Right hindlimb (tissue), 1 donor: Measurements from ENCODE around the gene ZDHHC5.
A peak's percentile ranks its signal among the peaks of the same experiment; 100 is the strongest.
"Not testable (repeated sequence)": the region's sequence is repeated elsewhere in the genome, so short reads cannot be mapped to it uniquely, and the experiment has no call there.

Experiments
- DNase-seq: peaks from one replicate; pipeline ENCODE4 v3.0.0-alpha.2; 2018

The ZDHHC5 gene

DNA sequence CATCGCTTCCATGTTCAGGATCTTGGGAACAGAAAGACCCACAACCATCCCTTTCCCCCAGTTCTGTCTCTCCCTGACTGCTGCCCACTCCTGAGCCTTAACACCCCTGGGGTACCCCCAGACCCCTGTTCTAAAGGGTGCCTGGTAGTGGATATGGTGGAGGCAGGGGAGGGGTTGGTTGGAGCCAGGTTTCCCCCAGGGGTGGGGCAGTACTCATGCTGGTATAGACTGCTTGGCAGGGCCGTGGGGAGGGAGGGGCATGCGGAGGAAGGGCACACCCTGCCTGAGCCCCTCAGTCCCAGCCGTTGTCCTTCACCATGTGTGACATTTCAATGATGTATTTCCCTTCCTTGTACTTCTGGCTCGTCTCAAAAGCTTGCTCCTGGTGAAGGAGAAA, 22.2 kb upstream of the ZDHHC5 start:
- DNase-seq: no peak

DNA sequence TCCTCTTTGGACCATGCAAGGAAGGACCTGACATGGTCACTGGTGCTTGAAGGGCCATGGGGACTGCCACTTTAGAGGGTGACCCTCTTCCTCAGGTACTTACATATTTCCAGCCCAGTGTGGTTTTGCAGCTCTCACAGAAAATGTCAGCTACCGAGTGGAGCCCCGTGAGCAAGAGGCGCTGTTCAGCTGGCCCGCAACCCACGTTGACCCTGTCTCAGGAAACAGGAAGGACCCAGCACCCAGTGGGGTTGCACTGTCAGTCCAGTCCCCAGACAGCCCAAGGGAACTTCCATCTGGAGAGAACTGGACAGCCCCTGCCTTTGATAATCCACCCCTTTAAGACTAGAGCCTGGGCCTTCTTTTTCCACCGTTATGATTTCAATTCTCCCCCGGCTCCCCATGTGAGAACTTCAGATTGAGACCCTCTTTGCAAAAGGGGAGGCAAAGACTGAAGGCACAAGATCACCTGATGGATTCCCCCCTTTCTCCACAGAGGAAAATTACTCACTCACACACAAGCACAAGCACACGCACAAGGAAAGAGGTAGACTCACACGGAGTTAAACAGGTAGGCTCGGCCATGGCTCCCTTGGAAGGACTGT, 21.6 kb upstream of the ZDHHC5 start:
- DNase-seq: no peak

DNA sequence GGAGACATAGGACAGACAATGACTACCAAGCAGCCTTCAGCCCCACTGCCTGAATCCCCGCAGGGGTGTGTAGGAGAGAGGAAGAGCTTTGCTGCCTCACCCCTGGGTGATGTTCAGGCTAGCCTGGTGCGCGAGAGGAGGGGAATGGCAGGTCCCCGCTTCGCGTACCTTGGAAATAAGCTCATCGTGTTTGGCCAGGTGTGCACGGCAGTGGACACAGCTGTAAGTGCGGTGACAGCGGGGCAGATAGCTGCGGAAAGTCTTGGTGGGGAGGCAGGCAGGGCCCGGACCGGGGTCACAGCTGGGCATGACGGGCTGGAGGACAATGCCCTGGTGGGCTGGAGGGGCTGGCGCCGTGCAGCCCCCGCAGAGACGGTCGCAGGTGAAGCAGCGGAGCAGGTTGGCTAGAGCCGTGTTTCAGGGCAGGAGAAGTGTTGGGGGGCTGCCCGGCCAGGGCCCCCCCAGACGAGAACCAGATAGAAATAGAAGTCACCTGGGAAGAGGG, 21.1 kb upstream of the ZDHHC5 start:
- no peak for DNase-seq

DNA sequence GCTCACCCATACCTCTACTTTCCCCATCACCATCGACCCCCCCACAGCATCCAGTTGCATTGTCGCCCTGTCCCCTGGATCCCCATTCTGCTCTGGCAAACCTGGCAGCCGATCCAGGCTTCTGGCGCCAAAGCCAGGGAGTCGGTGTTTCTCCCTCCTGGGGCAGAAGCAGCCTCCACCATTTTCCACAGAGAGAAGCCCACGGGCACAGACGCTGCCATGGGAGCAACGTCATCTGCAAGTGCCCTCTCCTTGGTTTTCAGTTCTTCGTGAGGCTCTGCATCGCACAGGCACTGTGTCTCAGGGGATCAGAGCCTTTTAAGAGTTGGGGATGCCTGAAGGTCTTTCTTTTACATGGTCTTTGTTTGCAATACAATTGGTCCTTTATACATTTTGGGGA, 20.5 kb upstream of the ZDHHC5 start:
- DNase-seq: peak; percentile 44

DNA sequence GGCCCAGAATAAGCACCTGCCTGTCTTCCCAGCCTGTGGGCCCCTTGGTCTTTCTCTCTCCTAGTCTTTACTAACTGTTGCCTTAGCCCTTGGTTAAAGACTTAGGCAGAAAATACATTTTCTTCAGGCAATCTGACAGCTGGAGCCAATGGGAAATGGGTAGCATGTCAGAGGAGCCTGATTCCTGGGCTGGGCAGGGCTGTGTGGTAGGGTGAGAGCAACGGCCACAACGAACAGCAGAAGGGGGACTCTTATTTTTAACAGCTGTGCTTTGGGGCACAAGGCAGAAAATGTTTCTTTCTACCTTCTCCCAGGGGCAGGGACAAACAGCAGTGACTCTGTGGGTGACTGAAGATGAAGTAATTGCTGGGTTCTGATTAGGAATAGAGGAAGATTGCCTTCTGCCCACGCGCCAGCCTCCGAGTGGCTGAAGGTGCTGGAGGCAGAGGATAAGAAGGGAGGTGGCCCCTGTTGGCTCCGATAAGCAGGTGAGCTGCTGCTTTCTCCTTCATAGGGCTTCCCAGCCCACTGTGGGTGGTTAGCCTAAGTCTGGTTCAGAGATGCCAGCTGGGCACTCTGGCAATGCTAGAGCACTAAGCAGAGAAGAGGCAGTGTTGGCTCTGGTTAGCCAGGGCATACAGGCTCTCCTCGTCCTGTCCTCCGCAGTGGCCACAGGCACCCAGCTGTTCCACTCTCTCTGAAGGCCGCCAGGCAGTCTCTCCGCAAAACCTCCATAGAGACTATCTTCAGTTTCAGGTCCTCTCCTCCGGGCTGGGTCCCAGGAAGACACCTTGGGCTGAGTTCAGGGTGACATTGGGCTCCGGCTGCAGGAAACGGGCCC, 19.7 kb upstream of the ZDHHC5 start:
- peak; percentile 38 for DNase-seq

DNA sequence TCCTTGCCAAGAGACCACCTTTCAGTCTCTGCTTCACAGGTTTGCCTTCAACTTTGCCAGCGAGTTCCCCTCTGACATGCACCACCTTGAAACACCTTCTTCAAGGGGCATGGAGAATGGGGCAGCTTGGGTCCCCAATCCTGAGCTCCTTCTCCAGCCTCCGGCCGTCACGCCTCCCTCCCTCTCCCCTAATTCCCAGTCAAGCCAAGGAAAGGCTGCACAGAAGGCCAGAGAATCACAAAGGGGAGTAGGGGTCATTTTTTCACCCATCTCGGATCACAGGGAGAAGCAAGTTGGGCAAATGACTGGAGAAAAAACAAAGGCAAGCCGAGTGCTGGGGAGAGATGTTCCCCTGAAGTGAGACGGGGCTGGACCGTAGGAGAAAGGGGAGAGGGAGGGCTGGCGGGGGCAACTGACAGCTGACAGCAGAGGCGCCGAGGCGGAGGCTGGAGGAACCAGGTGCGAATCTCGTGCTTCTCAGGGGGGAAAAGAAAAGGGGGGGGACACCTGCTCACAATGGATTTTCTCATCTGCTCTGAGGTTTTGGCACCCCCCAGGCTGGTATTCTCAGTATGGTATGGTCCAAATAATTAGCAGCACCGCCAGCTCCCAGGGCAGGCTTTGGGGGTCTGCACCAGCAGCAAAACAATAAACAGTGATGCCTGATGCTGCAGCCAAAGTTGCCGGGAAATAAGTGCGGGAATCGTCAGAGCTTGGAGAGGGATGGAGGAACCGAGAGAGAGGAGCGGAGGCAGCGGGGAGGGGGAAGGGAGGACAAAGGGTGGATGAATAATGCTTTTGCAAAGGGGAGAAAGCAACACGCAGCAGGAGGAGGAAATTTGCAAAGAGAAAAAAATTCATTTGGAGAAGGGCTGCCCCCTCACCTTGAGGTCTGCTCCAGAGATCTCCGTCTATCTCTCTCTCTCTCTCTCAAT, 18.8 kb upstream of the ZDHHC5 start:
- DNase-seq: peak; percentile 38

DNA sequence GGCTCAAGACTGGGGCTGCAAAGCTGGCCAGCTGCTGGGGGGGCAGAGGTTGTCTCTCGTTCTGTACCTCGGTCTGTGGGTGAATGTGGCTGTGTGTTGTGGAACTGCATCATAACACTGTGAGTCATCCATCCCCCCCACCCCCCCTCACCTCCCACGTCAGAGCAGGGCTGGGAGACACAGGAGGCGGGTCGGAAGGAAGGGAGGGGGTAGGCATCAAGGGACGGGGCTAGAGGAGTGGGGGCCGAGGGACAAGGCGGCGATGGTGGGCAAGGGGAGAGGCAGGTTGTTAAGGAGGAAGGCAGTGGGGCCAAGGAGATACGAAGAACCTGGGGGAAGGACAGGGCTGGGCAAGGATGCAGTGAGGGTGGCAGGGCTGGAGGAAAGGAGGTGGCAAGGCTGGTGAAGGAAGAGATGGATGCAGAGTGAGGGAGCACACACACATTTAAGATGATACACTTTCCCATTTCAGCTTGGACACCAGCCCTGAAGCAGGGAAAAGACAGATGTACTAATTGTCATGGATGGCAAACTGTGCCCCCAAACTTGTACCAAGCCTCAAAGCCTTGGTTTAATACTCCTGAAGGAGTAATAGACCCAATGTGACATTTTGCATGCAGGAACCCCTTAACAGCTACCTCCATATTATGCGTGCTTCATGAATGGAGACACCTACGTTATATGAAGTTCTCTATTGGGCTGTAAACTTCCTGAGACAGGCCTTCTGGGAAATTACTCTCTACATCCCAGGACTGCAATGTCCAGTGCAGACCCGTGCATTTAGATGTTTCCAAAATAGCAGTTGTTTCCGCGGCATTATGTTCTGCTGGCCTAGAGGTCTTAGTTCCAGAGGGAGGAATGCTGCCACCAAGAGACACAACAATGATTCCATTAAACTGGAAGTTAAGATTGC, 17.8 kb upstream of the ZDHHC5 start, which contains the start of gene YPEL4:
YPEL4 (minus strand) TSS at position 87 of the 913 bp plus-strand sequence. CDS start 2,805 bp downstream, outside the sequence.
- peak; percentile 90 for DNase-seq

DNA sequence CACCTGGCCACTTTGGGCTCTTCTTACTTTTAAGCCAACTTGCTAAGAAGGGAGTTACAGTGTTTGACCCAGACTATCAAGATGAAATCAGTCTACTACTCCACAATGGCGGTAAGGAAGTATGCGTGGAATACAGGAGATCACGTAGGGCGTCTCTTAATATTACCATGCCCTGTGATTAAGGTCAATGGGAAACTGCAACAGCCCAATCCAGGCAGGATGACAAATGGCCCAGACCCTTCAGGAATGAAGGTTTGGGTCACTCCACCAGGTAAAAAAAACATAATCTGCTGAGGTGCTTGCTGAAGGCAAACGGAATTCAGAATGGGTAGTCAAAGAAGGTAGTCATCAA, 17.2 kb upstream of the ZDHHC5 start:
- no peak for DNase-seq

DNA sequence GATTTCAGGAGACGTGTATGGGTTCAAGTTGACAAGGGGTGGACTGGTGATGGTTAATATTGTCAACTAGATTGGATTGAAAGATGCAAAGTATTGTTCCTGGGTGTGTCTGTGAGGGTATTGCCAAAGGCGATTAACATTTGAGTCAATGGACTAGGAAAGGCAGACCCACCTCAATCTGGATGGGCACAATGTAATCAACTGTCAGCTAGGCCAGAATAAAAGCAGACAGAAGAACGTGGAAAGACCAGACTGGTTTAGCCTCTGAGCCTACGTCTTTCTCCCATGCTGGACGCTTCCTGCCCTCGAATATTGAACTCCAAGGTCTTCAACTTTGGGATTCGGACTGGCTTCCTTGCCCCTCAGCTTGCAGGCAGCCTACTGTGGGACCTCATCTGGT, 16.5 kb upstream of the ZDHHC5 start:
- DNase-seq: no peak

DNA sequence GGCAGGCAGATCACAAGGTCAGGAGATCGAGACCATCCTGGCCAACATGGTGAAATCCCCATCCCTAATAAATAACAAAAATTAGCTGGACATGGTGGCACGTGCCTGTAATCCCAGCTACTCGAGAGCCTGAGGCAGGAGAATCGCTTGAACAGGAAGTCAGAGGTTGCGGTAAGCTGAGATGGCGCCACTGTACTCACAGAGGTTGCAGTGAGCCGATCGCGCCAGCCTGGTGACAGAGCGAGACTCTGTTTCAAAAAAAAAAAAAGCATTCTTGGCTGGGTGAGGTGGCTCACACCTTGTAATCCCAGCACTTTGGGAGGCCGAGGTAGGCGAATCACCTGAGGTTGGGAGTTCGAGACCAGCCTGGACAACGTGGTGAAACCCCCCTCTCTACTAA, 15.7 kb upstream of the ZDHHC5 start:
- not testable (repeated sequence) for DNase-seq

DNA sequence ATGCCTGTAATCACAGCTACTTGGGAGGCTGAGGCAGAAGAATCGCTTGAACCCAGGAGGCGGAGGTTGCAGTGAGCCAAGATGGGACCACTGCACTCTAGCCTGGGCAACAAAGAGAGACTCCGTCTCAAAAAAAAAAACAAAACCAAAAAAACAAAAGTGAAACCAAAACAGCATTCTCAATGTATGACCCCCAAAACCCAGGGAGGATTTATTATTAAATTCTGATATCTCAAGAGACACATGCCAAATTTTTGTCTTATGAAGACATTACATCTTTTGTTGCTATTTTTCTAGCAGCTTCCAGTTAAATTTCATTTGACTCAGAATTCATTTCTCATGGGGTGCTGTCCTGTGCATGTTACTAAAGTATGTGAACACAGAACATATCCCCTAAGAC, 15.3 kb upstream of the ZDHHC5 start:
- DNase-seq: no peak

DNA sequence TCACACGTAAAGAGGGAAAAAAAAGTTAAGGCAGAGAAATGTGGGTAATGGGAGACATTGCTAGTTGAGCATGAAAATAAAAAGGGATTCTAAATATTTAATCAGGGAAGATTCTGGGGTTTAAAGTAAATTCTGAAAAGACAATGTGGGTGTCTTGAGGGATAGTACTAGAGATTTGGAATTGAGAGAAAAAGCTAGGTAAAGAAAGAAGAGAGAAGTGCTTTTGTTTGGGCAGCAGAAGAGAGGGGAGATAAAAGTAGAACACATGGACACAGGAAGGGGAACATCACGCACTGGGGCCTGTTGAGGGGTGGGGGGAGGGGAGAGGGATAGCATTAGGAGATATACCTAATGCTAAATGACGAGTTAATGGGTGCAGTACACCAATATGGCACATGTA, 14.8 kb upstream of the ZDHHC5 start:
- DNase-seq: no peak

DNA sequence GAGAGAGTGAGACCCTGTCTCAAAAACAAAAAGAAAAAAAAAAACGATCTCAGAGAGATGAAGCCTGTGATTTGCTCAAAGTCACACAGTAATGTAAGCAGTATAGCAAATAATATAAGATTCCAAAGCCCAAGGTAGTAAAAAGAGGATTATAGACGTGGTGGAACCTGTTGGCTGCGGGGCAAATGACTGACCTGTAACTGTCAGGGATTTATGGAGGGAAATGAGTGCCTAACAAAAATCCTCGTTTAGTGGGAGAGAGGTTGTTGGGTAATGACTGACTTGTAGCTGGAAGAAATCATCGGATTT, 11.1 kb upstream of the ZDHHC5 start:
- no peak for DNase-seq

DNA sequence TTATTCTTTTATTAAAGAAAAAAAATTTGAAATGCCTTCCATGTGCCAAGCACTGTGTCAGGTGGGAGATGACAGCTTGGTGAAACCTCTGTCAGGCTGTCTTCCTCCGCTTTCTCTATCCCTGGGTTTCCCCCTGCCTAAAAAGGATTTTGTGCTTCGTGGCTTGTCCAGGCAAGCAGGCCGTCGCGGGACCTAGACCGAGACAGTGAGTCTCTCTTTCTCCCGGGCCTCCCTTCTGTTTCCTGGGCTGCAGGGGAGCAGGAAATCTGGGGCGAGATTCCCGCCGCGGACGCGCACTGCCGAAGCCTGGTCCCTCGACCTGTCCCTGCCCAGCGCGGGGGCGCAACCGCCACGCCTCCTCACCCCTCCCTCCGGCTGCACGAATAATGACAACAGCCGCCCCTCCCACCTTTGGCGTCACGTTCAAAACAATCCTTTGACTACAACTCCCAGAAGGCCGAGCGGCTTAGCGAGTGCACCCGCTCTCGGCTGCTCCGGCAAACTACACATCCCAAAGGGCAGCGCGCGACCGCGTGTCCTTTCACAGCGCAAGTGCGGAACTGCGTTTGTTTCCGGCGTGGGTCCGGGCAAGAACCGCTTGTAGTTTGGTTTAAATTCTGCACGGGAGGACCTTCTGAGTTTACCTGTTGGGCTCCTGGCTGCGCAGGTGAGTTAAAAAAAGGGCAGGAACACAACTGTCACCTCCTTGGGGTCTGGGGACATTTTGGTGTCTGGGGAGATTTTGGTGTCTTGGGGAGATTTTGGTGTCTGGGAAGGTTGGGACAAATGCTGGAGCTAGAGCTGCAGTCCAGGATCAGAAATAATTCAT, 10.5 kb upstream of the ZDHHC5 start, which contains the start of gene CLP1:
CLP1 (plus strand) TSS at position 569 of the 829 bp plus-strand sequence. CDS start 1,715 bp downstream, outside the sequence.
- DNase-seq: peak; percentile 100

DNA sequence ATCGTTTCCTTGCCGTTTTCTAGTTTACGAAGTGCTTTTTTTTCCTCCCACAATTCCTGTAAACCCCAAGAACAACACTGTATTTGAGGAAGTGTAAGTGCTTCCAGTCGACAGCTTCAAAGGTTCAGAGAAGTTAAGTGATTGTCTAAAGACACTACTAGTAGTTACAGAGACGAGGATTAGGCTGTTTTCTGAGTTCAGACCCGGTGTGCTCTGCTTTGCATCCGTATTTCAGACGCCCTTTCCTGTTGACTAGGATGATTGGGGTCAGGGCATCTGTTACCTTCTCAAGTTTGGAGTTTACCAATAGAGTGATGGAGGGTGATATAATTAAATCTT, 9.9 kb upstream of the ZDHHC5 start:
- DNase-seq: no peak

DNA sequence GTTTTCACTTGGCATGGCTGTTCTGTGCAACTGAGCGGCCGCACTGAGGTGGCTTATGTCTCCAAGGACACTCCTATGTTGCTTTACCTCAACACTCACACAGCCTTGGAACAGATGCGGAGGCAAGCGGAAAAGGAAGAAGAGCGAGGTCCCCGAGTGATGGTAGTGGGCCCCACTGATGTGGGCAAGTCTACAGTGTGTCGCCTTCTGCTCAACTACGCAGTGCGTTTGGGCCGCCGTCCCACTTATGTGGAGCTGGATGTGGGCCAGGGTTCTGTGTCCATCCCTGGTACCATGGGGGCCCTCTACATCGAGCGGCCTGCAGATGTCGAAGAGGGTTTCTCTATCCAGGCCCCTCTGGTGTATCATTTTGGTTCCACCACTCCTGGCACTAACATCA, 8.2 kb upstream of the ZDHHC5 start:
- DNase-seq: no peak

DNA sequence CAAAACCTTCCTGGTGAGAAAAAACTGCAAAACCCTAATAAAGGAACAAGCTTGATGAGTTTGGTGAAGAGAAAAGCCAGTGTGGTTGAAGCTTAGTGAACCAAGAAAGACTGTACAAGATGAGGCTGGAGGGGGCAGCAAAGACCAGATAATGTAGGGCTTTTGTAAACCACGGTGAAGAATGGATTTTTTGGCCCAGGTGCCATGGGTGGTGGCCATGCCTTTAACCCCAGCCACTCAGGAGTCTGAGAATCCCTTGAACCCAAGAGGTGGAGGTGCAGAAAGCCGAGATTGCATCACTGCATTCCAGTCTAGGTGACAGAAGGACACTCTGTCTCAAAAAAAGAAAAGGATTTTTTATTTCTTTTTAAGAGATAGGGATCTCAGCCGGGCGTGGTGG, 5.0 kb upstream of the ZDHHC5 start:
- DNase-seq: no peak

DNA sequence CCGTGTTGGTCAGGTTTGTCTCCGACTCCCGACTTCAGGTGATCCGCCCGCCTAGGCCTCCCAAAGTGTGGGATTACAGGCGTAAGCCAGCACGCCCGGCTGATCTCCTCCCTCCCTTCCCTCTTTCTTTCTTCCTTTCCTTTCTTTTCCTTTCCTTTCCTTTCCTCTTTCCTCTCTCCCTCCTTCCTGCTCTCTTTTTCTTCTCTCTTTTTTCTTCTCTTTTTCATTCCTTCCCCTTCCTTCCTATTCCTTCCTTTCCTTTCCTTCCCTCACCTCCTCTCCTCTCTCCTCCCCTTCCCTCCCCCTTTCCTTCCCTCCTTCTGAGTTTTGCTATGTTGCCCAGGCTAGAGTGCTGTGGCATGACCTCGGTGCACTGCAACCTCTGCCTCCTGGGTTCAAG, 3.9 kb upstream of the ZDHHC5 start:
- no peak for DNase-seq

DNA sequence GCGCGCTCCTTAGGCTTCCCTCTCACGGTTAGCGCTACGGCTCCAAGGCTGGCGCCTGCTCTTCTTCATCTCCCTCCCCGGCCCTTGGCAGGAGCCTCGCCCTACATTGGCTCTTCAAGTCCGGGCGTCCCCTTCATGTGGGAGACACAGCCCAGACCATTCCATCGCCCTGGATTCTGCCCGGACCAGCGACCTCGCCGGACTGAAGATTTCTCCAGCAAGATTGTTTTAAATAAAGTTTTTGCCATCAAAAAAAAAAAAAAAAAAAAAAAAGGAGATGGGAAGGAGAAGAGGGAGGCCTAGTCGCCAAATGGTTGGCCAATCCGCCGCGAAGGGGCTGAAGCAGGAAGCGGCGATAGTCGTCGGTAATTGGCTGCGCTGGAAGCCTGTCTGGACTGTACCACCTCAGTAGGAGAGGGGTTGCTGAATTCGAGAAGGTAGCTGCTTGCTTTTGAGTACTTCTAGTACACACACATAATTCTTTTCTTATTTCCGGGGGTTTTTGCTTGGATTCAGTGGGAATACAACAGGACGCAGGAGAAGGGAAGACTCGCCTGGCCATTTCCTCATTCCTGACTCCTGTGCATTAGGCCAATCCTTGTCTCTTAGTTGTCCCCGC, 688 bp upstream of the ZDHHC5 start:
- peak; percentile 97 for DNase-seq

DNA sequence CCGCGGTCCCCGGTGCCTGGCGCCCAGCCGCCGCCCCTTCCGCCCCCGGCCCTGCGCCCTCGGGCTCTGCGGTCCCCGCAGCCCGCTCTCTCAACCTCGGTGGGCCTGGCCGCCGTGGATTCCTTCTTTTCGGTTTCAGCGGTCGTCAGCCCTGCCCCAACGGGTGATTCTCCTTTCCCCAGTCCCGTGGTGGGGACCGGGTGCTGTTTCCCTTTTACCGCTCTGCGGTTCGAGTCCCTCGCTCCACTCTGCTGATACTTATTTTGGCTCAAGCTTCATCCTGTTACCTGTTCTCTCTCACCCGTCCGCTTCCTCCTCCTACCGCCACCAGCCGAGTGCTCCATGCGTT, 494 bp downstream of the ZDHHC5 start:
- no peak for DNase-seq

DNA sequence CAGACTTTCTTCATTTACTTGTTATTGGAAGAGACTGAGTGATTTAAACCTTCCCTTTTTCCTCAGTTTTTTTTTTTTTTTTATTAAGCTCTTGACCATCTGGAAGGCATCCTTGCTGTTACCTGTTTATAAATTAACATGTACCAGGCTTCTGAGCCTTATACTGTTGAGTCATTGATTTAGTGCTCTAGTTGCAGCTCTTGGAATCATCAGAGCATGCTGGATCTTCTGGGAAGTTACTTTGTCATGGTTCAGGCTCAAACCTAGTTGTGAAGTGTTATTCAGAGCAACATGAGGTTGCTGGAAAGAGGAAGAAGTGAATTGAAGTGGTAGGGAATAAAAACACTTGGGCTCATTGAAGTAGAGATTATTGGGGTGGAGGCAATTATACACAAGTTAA, 6.3 kb downstream of the ZDHHC5 start:
- DNase-seq: no peak
